SH-SY5Y (cell line): ENCODE results near the gene CTBP2.

ENCODE experiments used
- GATA2 ChIP-seq: IDR thresholded peaks from 2 replicates; pipeline ENCODE4 v1.6.1; 2011; ENCODE audit warnings: mild to moderate bottlenecking, low read depth, low read length
- GATA3 ChIP-seq: IDR thresholded peaks from 2 replicates; pipeline ENCODE4 v1.6.1; 2011; ENCODE audit warnings: low read depth, mild to moderate bottlenecking, low read length, moderate library complexity

GRCh38 chr10:125035588-125036295 lies 124.6 kb downstream of the CTBP2 start:
- TF ChIP-seq GATA2, result peak; percentile 36; the same call in 1 of the 2 replicates
- TF ChIP-seq GATA3, result no peak
